NCI-H1436 (cell line): ENCODE measurements around the gene DUOXA2.

Experiments
- DNase-seq: peaks from one replicate; lab custom pipeline; 2025; lab: John Stamatoyannopoulos, UW

DUOXA2 gene

GRCh38 chr15:45136378-45136764 is 22.2 kb downstream of the DUOXA2 start:
- no peak for DNase-seq

- no peak for DNase-seq
Observed at GRCh38 chr15:45137703-45138102, 23.6 kb downstream of the DUOXA2 start.

GRCh38 chr15:45138814-45139765 is 25.0 kb downstream of the DUOXA2 start:
- no peak for DNase-seq

- DNase-seq: no peak
Observed at GRCh38 chr15:45139770-45140169, 25.6 kb downstream of the DUOXA2 start.

- no peak for DNase-seq
Observed at GRCh38 chr15:45140557-45141250, 26.6 kb downstream of the DUOXA2 start.

- DNase-seq: no peak
Observed at GRCh38 chr15:45141386-45141785, 27.3 kb downstream of the DUOXA2 start.

- DNase-seq: no peak
Observed at GRCh38 chr15:45143056-45143455, 28.9 kb downstream of the DUOXA2 start.

- no peak for DNase-seq
Observed at GRCh38 chr15:45143946-45144345, 29.8 kb downstream of the DUOXA2 start.

GRCh38 chr15:45144775-45145174 is 30.6 kb downstream of the DUOXA2 start:
- no peak for DNase-seq

- DNase-seq: no peak
Observed at GRCh38 chr15:45146405-45146804, 32.3 kb downstream of the DUOXA2 start.

- DNase-seq: no peak
Observed at GRCh38 chr15:45147606-45148005, 33.5 kb downstream of the DUOXA2 start.

GRCh38 chr15:45148076-45149059 is 34.2 kb downstream of the DUOXA2 start:
- no peak for DNase-seq

- no peak for DNase-seq
Observed at GRCh38 chr15:45149060-45149459, 34.9 kb downstream of the DUOXA2 start.

GRCh38 chr15:45150481-45150880 is 36.4 kb downstream of the DUOXA2 start:
- DNase-seq: no peak

GRCh38 chr15:45150997-45151396 is 36.9 kb downstream of the DUOXA2 start:
- DNase-seq: no peak

GRCh38 chr15:45151998-45152828 is 38.1 kb downstream of the DUOXA2 start:
- DNase-seq: no peak

- DNase-seq: no peak
Observed at GRCh38 chr15:45155739-45156138, 41.6 kb downstream of the DUOXA2 start.

GRCh38 chr15:45156744-45157455 is 42.8 kb downstream of the DUOXA2 start:
- DNase-seq: peak; percentile 53

- no peak for DNase-seq
Observed at GRCh38 chr15:45157974-45158373, 43.8 kb downstream of the DUOXA2 start.

GRCh38 chr15:45161666-45162065 is 47.5 kb downstream of the DUOXA2 start:
- DNase-seq: no peak
